IMR-90 (cell line): ENCODE data around the gene ZNF583. TPM values are rescaled to one million over a fixed set of nuclear protein-coding genes. Genes with fewer than 3 reads are reported as not detected.

Experiments
- ATAC-seq: fragments of 200-7000 bp; cut with Tn5 transposase; 2 replicates; pipeline ENCODE4 v1.9.1; 2020; ENCODE audit warnings: low read depth, mild to moderate bottlenecking, moderate library complexity
- BruUV-seq: library from RNA; stranded (reverse); fragments of 400-500 nt; replicated peaks from 2 replicates; lab custom pipeline; 2021; lab: Mats Ljungman, UMichigan
- CTCF ChIA-PET: fragments of 300-600 bp; formaldehyde crosslinking; extraction: SDS; loops from one replicate; lab custom pipeline; 2021; ENCODE audit warnings: antibody characterized with exemption; lab: Yijun Ruan, JAX
- POLR2A ChIA-PET: fragments of 300-600 bp; sonication (Branson Sonifier 250); formaldehyde crosslinking; loops from one replicate; lab custom pipeline; 2022; ENCODE audit warnings: antibody characterized with exemption; ENCODE audit not compliant: unreplicated experiment; lab: Charles Lee
- DNase-seq: peaks from one replicate; pipeline ENCODE4 v3.0.0; 2013
- H2AFZ ChIP-seq: replicated peaks from 2 replicates; pipeline ENCODE3; 2013; ENCODE audit warnings: low read length, mild to moderate bottlenecking; ENCODE audit not compliant: poor library complexity
- H2AK5ac ChIP-seq: 2 replicates; pipeline ENCODE4 v1.6.1; 2013; ENCODE audit warnings: low read depth, low read length, inconsistent platforms
- H2AK9ac ChIP-seq: replicated peaks from 2 replicates; pipeline ENCODE3; 2013; ENCODE audit warnings: mild to moderate bottlenecking, low read depth, low read length, moderate library complexity; ENCODE audit not compliant: poor library complexity
- H2BK120ac ChIP-seq: 2 replicates; pipeline ENCODE4 v1.6.1; 2013; ENCODE audit warnings: low read depth, low read length, inconsistent platforms
- H2BK15ac ChIP-seq: 3 replicates; pipeline ENCODE4 v1.6.1; 2013; ENCODE audit warnings: low read depth, low read length, inconsistent platforms
- H2BK20ac ChIP-seq: 2 replicates; pipeline ENCODE4 v1.6.1; 2013; ENCODE audit warnings: low read depth, mild to moderate bottlenecking, inconsistent platforms, low read length, moderate library complexity
- H2BK5ac ChIP-seq: 2 replicates; pipeline ENCODE4 v1.6.1; 2013; ENCODE audit warnings: mild to moderate bottlenecking, low read depth, low read length, inconsistent platforms; ENCODE audit not compliant: poor library complexity, severe bottlenecking
- H3K14ac ChIP-seq: replicated peaks from 2 replicates; pipeline ENCODE4 v1.6.1; 2013; ENCODE audit warnings: low read depth, low read length, inconsistent platforms
- H3K18ac ChIP-seq: 2 replicates; pipeline ENCODE4 v1.6.1; 2013; ENCODE audit warnings: low read depth, low read length, control low read depth
- H3K23ac ChIP-seq: 2 replicates; pipeline ENCODE4 v1.6.1; 2013; ENCODE audit warnings: low read depth, low read length, inconsistent platforms
- H3K27ac ChIP-seq: 2 replicates; pipeline ENCODE4 v1.5.1; 2013; ENCODE audit warnings: mild to moderate bottlenecking, control low read depth, low read length; ENCODE audit not compliant: insufficient read depth
- H3K27me3 ChIP-seq: 2 replicates; pipeline ENCODE4 v1.6.1; 2013; ENCODE audit warnings: low read length; ENCODE audit not compliant: control insufficient read depth, insufficient read depth
- H3K36me3 ChIP-seq: 2 replicates; pipeline ENCODE4 v1.6.1; 2013; ENCODE audit warnings: low read length, mixed read lengths; ENCODE audit not compliant: control insufficient read depth, insufficient read depth
- H3K4ac ChIP-seq: 2 replicates; pipeline ENCODE4 v1.6.1; 2013; ENCODE audit warnings: low read depth, low read length, inconsistent platforms
- H3K4me1 ChIP-seq: 2 replicates; pipeline ENCODE4 v1.6.1; 2013; ENCODE audit warnings: low read length, mixed read lengths; ENCODE audit not compliant: control insufficient read depth, insufficient read depth
- H3K4me2 ChIP-seq: 2 replicates; pipeline ENCODE4 v1.6.1; 2013; ENCODE audit warnings: low read depth, mild to moderate bottlenecking, control low read depth, low read length, moderate library complexity
- H3K4me3 ChIP-seq: 2 replicates; pipeline ENCODE4 v1.5.1; 2013; ENCODE audit warnings: low read depth, mild to moderate bottlenecking, control low read depth, low read length, moderate library complexity; ENCODE audit not compliant: insufficient read depth
- H3K56ac ChIP-seq: 2 replicates; pipeline ENCODE4 v1.6.1; 2013; ENCODE audit warnings: low read length, inconsistent platforms; ENCODE audit not compliant: insufficient read depth; ENCODE audit errors: extremely low read depth
- H3K79me1 ChIP-seq, 2 experiments: 2 replicates each; pipeline ENCODE4 v1.6.1; 2013; ENCODE audit warnings: low read length in 2 of 2, inconsistent platforms in 1 of 2, low read depth in 1 of 2
- H3K9ac ChIP-seq: 2 replicates; pipeline ENCODE4 v1.6.1; 2013; ENCODE audit warnings: low read depth, low read length, control low read depth
- H3K9me1 ChIP-seq: 2 replicates; pipeline ENCODE4 v1.6.1; 2013; ENCODE audit warnings: low read length, inconsistent platforms; ENCODE audit not compliant: insufficient read depth
- H3K9me3 ChIP-seq: 2 replicates; pipeline ENCODE4 v1.6.1; 2013; ENCODE audit warnings: low read length; ENCODE audit not compliant: control insufficient read depth, insufficient read depth
- H4K20me1 ChIP-seq: 2 replicates; pipeline ENCODE4 v1.6.1; 2013; ENCODE audit warnings: low read length, inconsistent platforms; ENCODE audit not compliant: insufficient read depth
- H4K5ac ChIP-seq: 2 replicates; pipeline ENCODE4 v1.6.1; 2013; ENCODE audit warnings: mild to moderate bottlenecking, low read depth, low read length, control low read depth
- H4K8ac ChIP-seq, 2 experiments: 2 replicates each; pipeline ENCODE4 v1.6.1; 2013; ENCODE audit warnings: low read depth in 2 of 2, low read length in 2 of 2, control low read depth in 1 of 2, inconsistent platforms in 1 of 2
- H4K91ac ChIP-seq: 2 replicates; pipeline ENCODE4 v1.6.1; 2013; ENCODE audit warnings: low read depth, low read length, inconsistent platforms; ENCODE audit not compliant: insufficient read depth
- BHLHE40 ChIP-seq: fragments of 150-350 bp; IDR thresholded peaks from 2 replicates; pipeline ENCODE4 v1.6.1; 2016; ENCODE audit warnings: mild to moderate bottlenecking, low read depth, low read length
- CHD1 ChIP-seq: IDR thresholded peaks from 2 replicates; pipeline ENCODE4 v1.6.1; 2012; ENCODE audit warnings: low read depth, low read length, improper control_type of control experiment
- FOS ChIP-seq: fragments of 150-350 bp; IDR thresholded peaks from 2 replicates; pipeline ENCODE4 v1.6.1; 2016; ENCODE audit warnings: low read depth, low read length
- RAD21 ChIP-seq: IDR thresholded peaks from 2 replicates; pipeline ENCODE4 v1.6.1; 2012; ENCODE audit warnings: low read length, improper control_type of control experiment
- RCOR1 ChIP-seq: IDR thresholded peaks from 2 replicates; pipeline ENCODE4 v1.6.1; 2012; ENCODE audit warnings: mild to moderate bottlenecking, low read length, improper control_type of control experiment; ENCODE audit not compliant: insufficient replicate concordance
- SMC3 ChIP-seq: fragments of 150-350 bp; IDR thresholded peaks from 2 replicates; pipeline ENCODE4 v1.6.1; 2016; ENCODE audit warnings: low read depth, mild to moderate bottlenecking, antibody characterized with exemption, low read length, moderate library complexity
- WGBS, 2 experiments: methylation state at CpG; one replicate each; pipeline versions ENCODE4 v1.1.5 to v1.1.7; 2013; ENCODE audit warnings: missing lambda C conversion rate in 2 of 2; ENCODE audit not compliant: insufficient read length in 1 of 2; ENCODE audit errors: extremely low coverage in 2 of 2; 5-methylcytosine and 5-hydroxymethylcytosine counted together
- dilution Hi-C: fragments of 300-500 bp; cut with HindIII; formaldehyde crosslinking; loops from one replicate; pipeline ENCODE4 v1.14.3; 2018; ENCODE audit warnings: low sequenced_read_pairs; ENCODE audit not compliant: unreplicated experiment
- in situ Hi-C: fragments of 300-500 bp; cut with MboI; formaldehyde crosslinking; loops from 3 replicates; pipeline ENCODE4 v1.14.3; 2019; ENCODE audit warnings: low sequenced_read_pairs, inconsistent platforms, mixed read lengths
- intact Hi-C: fragments of 100-400 bp; cut with micrococcal nuclease; formaldehyde crosslinking; loops from 2 replicates; pipeline ENCODE4 v1.10.0; 2022
- polyA plus RNA-seq, 3 experiments: library from polyadenylated mRNA; depleted of rRNA; stranded (reverse); fragments of >200 nt; gene quantifications; 2 replicates each; pipeline ENCODE4 v1.2.3, GENCODE V29; 2012; ENCODE audit warnings: low replicate concordance in 1 of 3
- total RNA-seq: library from RNA; depleted of rRNA; stranded (reverse); fragments of >200 nt; gene quantifications from 2 replicates; pipeline ENCODE4 v1.2.3, GENCODE V29; 2012; rRNA removed
- TF ChIP-seq, protein P1 (sequence below): conservative IDR thresholded peaks from 2 replicates; pipeline ENCODE4 v1.5.1; 2012; ENCODE audit warnings: mild to moderate bottlenecking, low read depth, low read length, improper control_type of control experiment

The ZNF583 gene
- total and polyA plus RNA-seq, 2 of the 4 experiments (the other 2 are of a cell fraction) = 2.8 to 5.4 TPM

DNA sequence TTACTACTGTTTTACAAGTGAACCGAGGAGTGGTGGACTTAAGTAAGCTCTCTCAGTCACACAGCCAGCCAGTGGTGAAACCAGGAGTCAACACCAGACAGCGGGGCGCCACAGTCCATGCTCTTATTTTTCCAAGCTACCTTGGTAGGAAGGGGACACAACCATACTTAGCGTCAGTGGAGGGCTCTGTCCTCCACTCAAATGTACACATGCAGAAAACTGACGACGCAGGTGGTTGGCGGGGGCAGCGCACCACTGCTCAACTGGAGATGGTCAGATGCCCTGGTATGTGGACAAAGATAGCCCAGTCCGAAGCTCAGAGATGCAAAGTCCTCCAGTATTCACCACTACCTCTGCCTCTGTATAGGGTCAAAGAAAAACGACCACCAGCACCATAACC is 72.0 kb downstream of the ZNF583 start:
- ChIA-PET POLR2A (no interaction called here), CTCF (no interaction called here)
- in situ Hi-C loops (no loop called here), dilution Hi-C loops (no loop called here), intact Hi-C loops (loop anchor here (2.0 to 10.0 kb wide), 2 partner anchors 73 to 119 kb away; partner anchors contain the start of gene ZNF71)
- Histone ChIP-seq H3K27ac (no peak overlapping the region), H3K9ac (no peak overlapping the region), H2AK9ac (no peak overlapping the region), H3K4me2 (peak overlapping the region; percentile 97; the same call in 1 of the 2 replicates), H3K79me1 (peaks cover 13 to 17% of the 10 kb centered on the region in 2 experiments), H4K91ac (no peak overlapping the region), H3K36me3 (peaks cover 4% of the 10 kb centered on the region), H2BK20ac (no peak overlapping the region), H4K5ac (no peak overlapping the region), H3K27me3 (no peaks in the 10 kb centered on the region), H3K4me3 (peak overlapping the region; percentile 70; the same call in 1 of the 2 replicates), H2AFZ (no peak overlapping the region), H2BK5ac (no peak overlapping the region), H4K8ac (no peak overlapping the region; a peak in 1 of 4 replicates), H3K9me3 (peaks cover 20% of the 10 kb centered on the region), H3K56ac (no peak overlapping the region), H3K4ac (no peak overlapping the region), H3K18ac (no peak overlapping the region), H2BK120ac (no peak overlapping the region), H3K23ac (no peak overlapping the region), H4K20me1 (no peaks in the 10 kb centered on the region; the same call in 1 of the 2 replicates), H3K4me1 (no peaks in the 10 kb centered on the region), H3K9me1 (no peaks in the 10 kb centered on the region), H3K14ac (no peak overlapping the region), H2BK15ac (no peak overlapping the region), H2AK5ac (no peak overlapping the region)
- no peak for ATAC-seq
- WGBS, 2 experiments = no CpG with 5 or more reads among the region's 10 CpGs
- TF ChIP-seq CHD1 = no peak
- no peak for TF ChIP-seq SMC3
- TF ChIP-seq BHLHE40 = no peak
- no peak for TF ChIP-seq FOS
- no peak for TF ChIP-seq RCOR1
- TF ChIP-seq, protein P1, sequence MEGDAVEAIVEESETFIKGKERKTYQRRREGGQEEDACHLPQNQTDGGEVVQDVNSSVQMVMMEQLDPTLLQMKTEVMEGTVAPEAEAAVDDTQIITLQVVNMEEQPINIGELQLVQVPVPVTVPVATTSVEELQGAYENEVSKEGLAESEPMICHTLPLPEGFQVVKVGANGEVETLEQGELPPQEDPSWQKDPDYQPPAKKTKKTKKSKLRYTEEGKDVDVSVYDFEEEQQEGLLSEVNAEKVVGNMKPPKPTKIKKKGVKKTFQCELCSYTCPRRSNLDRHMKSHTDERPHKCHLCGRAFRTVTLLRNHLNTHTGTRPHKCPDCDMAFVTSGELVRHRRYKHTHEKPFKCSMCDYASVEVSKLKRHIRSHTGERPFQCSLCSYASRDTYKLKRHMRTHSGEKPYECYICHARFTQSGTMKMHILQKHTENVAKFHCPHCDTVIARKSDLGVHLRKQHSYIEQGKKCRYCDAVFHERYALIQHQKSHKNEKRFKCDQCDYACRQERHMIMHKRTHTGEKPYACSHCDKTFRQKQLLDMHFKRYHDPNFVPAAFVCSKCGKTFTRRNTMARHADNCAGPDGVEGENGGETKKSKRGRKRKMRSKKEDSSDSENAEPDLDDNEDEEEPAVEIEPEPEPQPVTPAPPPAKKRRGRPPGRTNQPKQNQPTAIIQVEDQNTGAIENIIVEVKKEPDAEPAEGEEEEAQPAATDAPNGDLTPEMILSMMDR = no peak
- TF ChIP-seq RAD21 = no peak
- BruUV-seq = no TSS peak
- no peak for DNase-seq

Other genes starting within 250 kb of the ZNF583 start
- gene GALP, start 228.3 kb upstream of the ZNF583 start, total RNA-seq = not detected in 2 replicates
- gene GALP, start 228.3 kb upstream of the ZNF583 start, polyA plus RNA-seq (2012; rRNA removed) = not detected in 2 replicates
- not detected in 2 replicates for gene ZSCAN5B, start 206.5 kb upstream of the ZNF583 start, total RNA-seq
- not detected in 2 replicates for gene ZSCAN5B, start 206.5 kb upstream of the ZNF583 start, polyA plus RNA-seq (2012; rRNA removed)
- gene ZSCAN5C, start 202.1 kb upstream of the ZNF583 start, total RNA-seq = not detected in 2 replicates
- not detected in 2 replicates for gene ZSCAN5C, start 202.1 kb upstream of the ZNF583 start, polyA plus RNA-seq (2012; rRNA removed)
- not detected in 2 replicates for gene EDDM13, start 131.6 kb upstream of the ZNF583 start, total RNA-seq
- not detected in 2 replicates for gene EDDM13, start 131.6 kb upstream of the ZNF583 start, polyA plus RNA-seq (2012; rRNA removed)
- 3.6 and 4.3 TPM in 2 replicates for gene ZSCAN5A, start 89.5 kb upstream of the ZNF583 start, total RNA-seq
- 5.0 and 7.5 TPM in 2 replicates for gene ZSCAN5A, start 89.5 kb upstream of the ZNF583 start, polyA plus RNA-seq (2012; rRNA removed)
- 1.7 and 1.8 TPM in 2 replicates for gene ZNF582, start 10.8 kb upstream of the ZNF583 start, total RNA-seq
- gene ZNF582, start 10.8 kb upstream of the ZNF583 start, polyA plus RNA-seq (2012; rRNA removed) = 1.6 and 1.9 TPM in 2 replicates
- 3.4 and 4.7 TPM in 2 replicates for gene ZNF667, start 73.0 kb downstream of the ZNF583 start, total RNA-seq
- 1.3 and 1.8 TPM in 2 replicates for gene ZNF667, start 73.0 kb downstream of the ZNF583 start, polyA plus RNA-seq (2012; rRNA removed)
- gene ZNF471, start 103.5 kb downstream of the ZNF583 start, total RNA-seq = 2.3 and 2.8 TPM in 2 replicates
- 1.9 and 2.5 TPM in 2 replicates for gene ZNF471, start 103.5 kb downstream of the ZNF583 start, polyA plus RNA-seq (2012; rRNA removed)
- gene ZFP28, start 134.6 kb downstream of the ZNF583 start, total RNA-seq = 6.4 and 6.5 TPM in 2 replicates
- 2.7 and 3.0 TPM in 2 replicates for gene ZFP28, start 134.6 kb downstream of the ZNF583 start, polyA plus RNA-seq (2012; rRNA removed)
- gene ZNF470, start 163.1 kb downstream of the ZNF583 start, total RNA-seq = 3.8 and 4.4 TPM in 2 replicates
- gene ZNF470, start 163.1 kb downstream of the ZNF583 start, polyA plus RNA-seq (2012; rRNA removed) = 1.5 and 1.7 TPM in 2 replicates
- 7.5 and 9.3 TPM in 2 replicates for gene ZNF71, start 191.0 kb downstream of the ZNF583 start, total RNA-seq
- gene ZNF71, start 191.0 kb downstream of the ZNF583 start, polyA plus RNA-seq (2012; rRNA removed) = 7.9 and 8.1 TPM in 2 replicates
- gene SMIM17, start 238.8 kb downstream of the ZNF583 start, total RNA-seq = 0.28 TPM in 1 of 2 replicates, not detected in the other
- 0.10 TPM in 1 of 2 replicates, not detected in the other for gene SMIM17, start 238.8 kb downstream of the ZNF583 start, polyA plus RNA-seq (2012; rRNA removed)